Measurements from ENCODE around the gene SIPA1L3.

SIPA1L3 gene

GRCh38 chr19:37931881-37932655 is 25.1 kb downstream of the SIPA1L3 start:
- Histone ChIP-seq H3K4me3 (ENCODE audit: insufficient read depth, low read length, poor library complexity, severe bottlenecking) (peak overlapping the region; percentile 21), H3K27me3 (ENCODE audit: low read length) (no peaks in the 10 kb centered on the region), H2AFZ (ENCODE audit: low read depth, low read length, severe bottlenecking) (no peak overlapping the region), H3K9me2 (replicated peaks; ENCODE audit: insufficient read depth, low read length) (no peaks in the 10 kb centered on the region), H3K27ac (ENCODE audit: low read depth, low read length) (peak overlapping the region; percentile 90), H3F3A (ENCODE audit: insufficient read depth) (peaks cover 38% of the 10 kb centered on the region), H3K79me2 (ENCODE audit: insufficient read depth, low read length) (peaks cover 91% of the 10 kb centered on the region), H3K9ac (ENCODE audit: low read length) (peak overlapping the region; percentile 64), H3K36me3 (ENCODE audit: low read length) (peaks cover 34% of the 10 kb centered on the region), H3K4me2 (ENCODE audit: low read depth, low read length, poor library complexity, severe bottlenecking) (peak overlapping the region; percentile 78), H4K20me1 (ENCODE audit: low read depth, low read length) (no peaks in the 10 kb centered on the region), H3K9me3 (ENCODE audit: insufficient read depth, low read length) (peaks cover 5% of the 10 kb centered on the region; the same call in 1 of the 2 replicates)
- no peak for TF ChIP-seq CTCF (IDR thresholded peaks at IDR 0.05; ENCODE audit: insufficient read depth, low read length, poor library complexity, severe bottlenecking)
- TF ChIP-seq EZH2phosphoT487 (conservative IDR thresholded peaks at IDR 0.05; ENCODE audit: low read length), result no peak

- H3K79me2 ChIP-seq (ENCODE audit: insufficient read depth, low read length), result peaks cover 95% of the 10 kb centered on the region
- H3F3A ChIP-seq (ENCODE audit: insufficient read depth), result peaks cover 29% of the 10 kb centered on the region
- peak overlapping the region; percentile 21 for H3K4me3 ChIP-seq (ENCODE audit: insufficient read depth, low read length, poor library complexity, severe bottlenecking)
- H3K27ac ChIP-seq (ENCODE audit: low read depth, low read length), result peak overlapping the region; percentile 90
- no peak for TF ChIP-seq CTCF (IDR thresholded peaks at IDR 0.05; ENCODE audit: insufficient read depth, low read length, poor library complexity, severe bottlenecking)
- no peak for TF ChIP-seq EZH2phosphoT487 (conservative IDR thresholded peaks at IDR 0.05; ENCODE audit: low read length)
- peaks cover 5% of the 10 kb centered on the region; the same call in 1 of the 2 replicates for H3K9me3 ChIP-seq (ENCODE audit: insufficient read depth, low read length)
- peak overlapping the region; percentile 64 for H3K9ac ChIP-seq (ENCODE audit: low read length)
- no peaks in the 10 kb centered on the region for H4K20me1 ChIP-seq (ENCODE audit: low read depth, low read length)
- H3K4me2 ChIP-seq (ENCODE audit: low read depth, low read length, poor library complexity, severe bottlenecking), result peak overlapping the region; percentile 78
- H3K9me2 ChIP-seq (replicated peaks; ENCODE audit: insufficient read depth, low read length), result no peaks in the 10 kb centered on the region
- H3K36me3 ChIP-seq (ENCODE audit: low read length), result peaks cover 34% of the 10 kb centered on the region
- no peak overlapping the region for H2AFZ ChIP-seq (ENCODE audit: low read depth, low read length, severe bottlenecking)
- H3K27me3 ChIP-seq (ENCODE audit: low read length), result no peaks in the 10 kb centered on the region
These were observed 26.3 kb downstream of the SIPA1L3 start for GRCh38 chr19:37932985-37933936.

GRCh38 chr19:37933937-37934358 is 26.9 kb downstream of the SIPA1L3 start:
- Histone ChIP-seq H3K79me2 (ENCODE audit: insufficient read depth, low read length) (peaks cover 98% of the 10 kb centered on the region), H3K36me3 (ENCODE audit: low read length) (peaks cover 34% of the 10 kb centered on the region), H3K9ac (ENCODE audit: low read length) (no peak overlapping the region), H3K4me2 (ENCODE audit: low read depth, low read length, poor library complexity, severe bottlenecking) (no peak overlapping the region), H4K20me1 (ENCODE audit: low read depth, low read length) (no peaks in the 10 kb centered on the region), H3K9me3 (ENCODE audit: insufficient read depth, low read length) (peaks cover 5% of the 10 kb centered on the region; the same call in 1 of the 2 replicates), H3K4me3 (ENCODE audit: insufficient read depth, low read length, poor library complexity, severe bottlenecking) (no peak overlapping the region), H3F3A (ENCODE audit: insufficient read depth) (peaks cover 24% of the 10 kb centered on the region), H3K27me3 (ENCODE audit: low read length) (no peaks in the 10 kb centered on the region), H3K27ac (ENCODE audit: low read depth, low read length) (peak overlapping the region; percentile 90; the same call in 1 of the 2 replicates), H2AFZ (ENCODE audit: low read depth, low read length, severe bottlenecking) (no peak overlapping the region), H3K9me2 (replicated peaks; ENCODE audit: insufficient read depth, low read length) (no peaks in the 10 kb centered on the region)
- no peak for TF ChIP-seq EZH2phosphoT487 (conservative IDR thresholded peaks at IDR 0.05; ENCODE audit: low read length)
- no peak for TF ChIP-seq CTCF (IDR thresholded peaks at IDR 0.05; ENCODE audit: insufficient read depth, low read length, poor library complexity, severe bottlenecking)

Measured in SU-DHL-6 (cell line).